8988T (cell line): ENCODE data around the gene PPP2CA.

ENCODE experiments used
- DNase-seq: peaks from one replicate; pipeline ENCODE4 v3.0.0; 2011

PPP2CA gene

DNA sequence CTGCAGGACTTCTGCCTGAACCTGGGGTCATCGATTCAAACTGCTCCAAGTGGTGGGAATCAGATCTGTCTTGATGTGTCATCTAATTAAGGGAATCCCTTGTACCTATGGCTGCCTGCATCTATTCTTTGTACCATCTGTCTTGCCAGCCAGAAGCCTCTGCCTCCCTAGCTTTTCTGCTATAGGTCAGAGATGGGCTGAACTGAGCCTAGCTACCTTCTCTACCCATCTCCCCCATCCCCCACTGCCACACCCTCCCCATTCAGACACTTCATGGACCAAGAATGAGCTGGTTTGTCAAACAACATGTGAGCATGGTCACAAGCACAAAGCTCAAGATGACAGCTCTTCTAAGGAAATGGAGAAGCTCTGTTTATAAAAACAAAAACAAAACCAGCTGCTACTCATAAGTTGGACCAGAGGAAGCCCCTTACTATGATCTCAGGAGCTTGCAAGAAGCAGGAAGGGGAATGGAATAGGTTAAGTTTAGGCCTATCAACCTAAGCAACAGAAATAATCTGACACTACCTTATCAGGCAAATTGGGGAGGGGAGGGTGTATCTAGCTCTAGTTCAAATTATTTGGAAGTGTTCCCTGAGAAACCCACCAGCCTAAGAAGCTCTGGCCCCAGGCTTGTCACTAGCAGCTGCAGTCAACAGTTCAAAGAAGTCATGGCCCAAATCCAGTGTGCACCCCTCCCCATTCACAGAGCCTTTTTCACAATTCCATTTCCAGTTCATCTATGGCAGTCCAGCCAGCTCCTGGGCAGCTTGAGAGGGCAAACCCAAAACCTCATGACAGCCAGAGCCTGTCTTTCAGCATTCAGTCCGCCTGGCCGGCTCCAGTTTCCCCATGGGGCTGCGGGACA is 79.0 kb downstream of the PPP2CA start:
- no peak for DNase-seq

DNA sequence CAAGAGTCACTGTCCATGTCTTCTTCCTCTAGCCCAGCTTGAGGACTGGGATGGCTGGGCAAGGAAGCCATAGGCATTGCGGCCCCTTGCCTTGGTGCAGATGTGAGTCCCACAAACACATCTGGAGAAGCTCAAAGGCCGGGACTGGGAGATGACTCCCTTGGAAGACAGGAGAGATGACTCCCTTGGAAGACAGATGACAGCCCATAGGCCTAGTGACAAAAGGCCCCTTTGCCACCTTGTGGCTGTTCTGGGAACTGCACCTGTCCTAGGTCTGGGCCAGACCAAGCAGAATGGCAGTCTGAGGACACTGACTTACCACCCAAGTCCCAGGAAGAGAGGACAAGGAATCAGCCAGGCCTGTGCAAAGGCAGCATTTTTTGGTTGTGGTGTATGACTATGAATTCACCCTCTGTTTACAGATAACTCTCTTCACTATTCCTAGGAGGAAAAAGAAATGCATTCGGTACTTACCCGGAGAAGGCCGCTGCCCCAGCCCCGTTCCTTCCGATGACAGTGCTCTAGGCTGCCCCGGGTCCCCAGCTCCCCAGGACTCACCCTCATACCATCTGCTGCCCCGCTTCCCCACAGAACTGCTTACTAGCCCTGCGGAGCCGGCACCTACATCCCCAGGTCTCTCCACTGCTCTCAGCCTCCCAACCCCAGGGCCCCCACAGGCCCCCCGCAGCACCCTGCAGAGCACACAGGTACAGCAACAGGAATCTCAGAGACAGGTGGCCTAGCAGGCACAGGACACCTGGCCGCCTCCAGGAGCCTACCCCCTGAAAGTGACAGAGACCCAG is 79.9 kb downstream of the PPP2CA start:
- no peak for DNase-seq

DNA sequence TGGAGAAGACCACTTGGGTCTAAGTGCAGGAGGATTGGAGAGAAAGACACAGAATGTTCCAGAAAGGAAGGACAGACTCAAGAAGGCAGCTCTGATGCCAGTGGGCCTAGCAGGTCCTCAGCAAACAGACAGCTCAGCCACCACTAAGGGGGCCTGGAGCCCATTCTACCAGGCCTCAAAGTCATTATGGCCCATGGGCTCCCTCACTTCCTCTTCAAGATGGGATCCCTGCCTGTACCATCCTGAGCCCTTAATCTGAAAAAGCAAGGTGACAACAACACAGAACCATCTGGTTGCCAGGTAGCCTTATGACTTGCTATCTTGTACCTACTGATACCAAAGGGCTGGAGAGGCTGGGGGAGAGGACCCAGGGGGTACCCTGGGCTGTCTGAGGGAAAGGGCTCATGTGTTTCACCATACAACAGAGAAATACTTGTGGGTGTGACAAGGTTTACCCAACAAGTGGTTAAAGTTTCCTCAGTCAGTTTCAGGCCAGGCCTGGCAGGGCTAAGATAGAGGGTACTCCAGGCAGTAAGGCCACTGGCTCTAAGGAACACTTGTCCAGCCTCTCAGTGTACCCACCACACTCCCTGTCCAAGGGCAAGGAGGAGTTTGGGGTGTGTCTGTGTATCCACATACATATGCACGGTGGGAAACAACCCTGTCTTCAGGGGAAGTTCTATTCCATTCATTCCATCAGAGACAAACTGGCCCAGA is 80.7 kb downstream of the PPP2CA start:
- no peak for DNase-seq
